IPS-18c (cell line): ENCODE results near the gene ARHGAP26.

Experiments
- H3K4me3 ChIP-seq: 2 replicates; pipeline ENCODE4 v1.7.0; 2013; ENCODE audit warnings: low read depth, mild to moderate bottlenecking, low read length, moderate library complexity; ENCODE audit not compliant: insufficient read depth
- H3K9me3 ChIP-seq: one replicate; pipeline ENCODE4 v1.6.1; 2013; ENCODE audit warnings: mild to moderate bottlenecking, low read length, moderate library complexity; ENCODE audit not compliant: control insufficient read depth, insufficient read depth

Gene ARHGAP26

DNA sequence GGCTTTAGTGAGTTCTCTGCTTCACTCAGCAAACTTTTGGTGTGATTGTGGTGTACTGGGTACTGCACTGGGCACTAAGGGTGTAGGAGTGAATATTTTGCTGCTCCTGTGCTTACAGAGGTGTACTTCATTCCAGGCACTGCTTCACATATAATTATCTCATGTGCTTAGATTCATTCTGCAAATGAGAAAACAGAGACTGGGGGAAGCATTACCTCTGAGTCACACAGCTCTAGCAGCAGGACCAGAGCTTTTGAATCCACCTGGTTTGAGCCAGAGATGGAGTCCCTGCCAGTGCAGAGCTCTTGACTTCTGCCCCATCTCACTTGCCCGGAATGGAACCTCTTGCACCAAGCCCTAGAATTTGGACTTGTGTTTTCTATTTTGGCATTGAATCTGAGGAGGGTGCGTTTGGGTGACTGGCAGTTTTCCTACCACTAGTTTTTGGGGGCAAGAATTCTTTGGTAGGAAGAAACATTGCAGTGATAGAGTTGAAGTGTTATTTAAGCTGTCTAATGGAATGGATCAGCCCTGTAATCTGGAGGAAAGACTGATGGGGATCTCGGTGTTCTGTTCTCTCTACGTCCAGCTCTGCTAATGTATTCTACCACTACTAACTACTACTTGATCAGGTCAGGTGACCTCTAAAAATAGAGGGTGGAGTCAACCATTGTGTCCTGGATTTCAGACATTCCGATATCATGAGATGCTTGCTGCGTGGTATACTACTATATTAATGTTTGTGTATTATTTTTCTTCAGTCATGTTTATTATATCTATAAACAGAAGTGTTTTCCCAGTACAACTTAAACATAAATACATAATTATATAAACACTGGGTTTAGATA is 2.5 kb downstream of the ARHGAP26 start:
- Histone ChIP-seq H3K4me3 (no peak overlapping the region), H3K9me3 (no peaks in the 10 kb centered on the region)

GRCh38 chr5:142777099-142777498 is 6.9 kb downstream of the ARHGAP26 start:
- no peak overlapping the region for H3K4me3 ChIP-seq

DNA sequence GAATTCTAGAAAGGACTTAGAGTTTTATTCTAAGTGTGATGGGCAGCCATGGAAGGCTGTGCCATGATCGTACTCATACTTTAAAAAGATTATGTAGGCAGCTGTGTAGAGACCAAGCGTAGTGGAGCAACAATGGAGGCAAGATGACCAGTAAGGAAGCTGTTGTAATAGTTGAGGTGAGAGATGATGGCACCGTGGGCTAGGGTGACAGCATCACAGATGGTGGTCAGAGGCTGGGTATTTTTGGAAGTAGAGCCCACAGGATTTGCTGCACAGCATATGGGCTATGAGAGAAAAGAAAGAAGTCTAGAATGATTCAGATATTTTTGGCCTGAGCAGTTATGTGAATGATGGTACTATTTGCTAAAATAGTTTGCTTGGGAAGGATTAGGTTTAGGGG is 7.7 kb downstream of the ARHGAP26 start:
- Histone ChIP-seq H3K9me3 (no peaks in the 10 kb centered on the region), H3K4me3 (no peak overlapping the region)

More at GRCh38 chr5:142777099-142777498, 6.9 kb downstream of the ARHGAP26 start:
- no peaks in the 10 kb centered on the region for H3K9me3 ChIP-seq

GRCh38 chr5:142779163-142779840 is 9.1 kb downstream of the ARHGAP26 start:
- H3K9me3 ChIP-seq, result no peaks in the 10 kb centered on the region
- no peak overlapping the region for H3K4me3 ChIP-seq

- no peak overlapping the region for H3K4me3 ChIP-seq
- H3K9me3 ChIP-seq, result no peaks in the 10 kb centered on the region
Observed at GRCh38 chr5:142780871-142781270, 10.7 kb downstream of the ARHGAP26 start.

DNA sequence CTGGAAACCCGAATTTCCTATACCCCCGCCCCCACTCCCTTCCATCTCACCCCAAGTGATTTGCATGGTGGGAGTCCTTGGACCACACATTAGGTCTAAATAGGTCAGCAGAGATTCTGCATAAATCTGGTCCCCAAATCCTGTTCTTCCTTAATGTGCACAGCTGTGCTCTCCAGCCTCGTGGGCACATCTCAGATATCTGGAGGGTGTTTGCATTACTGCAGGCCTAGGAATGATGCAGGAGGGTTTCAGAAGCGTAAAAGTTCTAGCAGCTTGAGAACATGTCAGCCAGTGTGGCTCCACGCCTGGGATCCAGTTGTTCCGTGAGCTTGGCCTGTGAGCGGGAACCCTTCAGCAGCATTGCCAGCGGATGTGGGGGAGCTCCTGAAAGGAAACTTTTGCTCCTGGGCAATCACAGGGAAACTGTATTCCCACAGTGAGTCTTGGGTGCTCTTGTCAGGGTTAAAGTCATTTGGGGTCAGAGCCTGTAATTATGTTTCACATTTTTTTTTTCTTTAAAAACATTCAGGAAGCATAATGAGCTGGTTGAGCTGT is 12.9 kb downstream of the ARHGAP26 start:
- Histone ChIP-seq H3K4me3 (no peak overlapping the region), H3K9me3 (no peaks in the 10 kb centered on the region)

DNA sequence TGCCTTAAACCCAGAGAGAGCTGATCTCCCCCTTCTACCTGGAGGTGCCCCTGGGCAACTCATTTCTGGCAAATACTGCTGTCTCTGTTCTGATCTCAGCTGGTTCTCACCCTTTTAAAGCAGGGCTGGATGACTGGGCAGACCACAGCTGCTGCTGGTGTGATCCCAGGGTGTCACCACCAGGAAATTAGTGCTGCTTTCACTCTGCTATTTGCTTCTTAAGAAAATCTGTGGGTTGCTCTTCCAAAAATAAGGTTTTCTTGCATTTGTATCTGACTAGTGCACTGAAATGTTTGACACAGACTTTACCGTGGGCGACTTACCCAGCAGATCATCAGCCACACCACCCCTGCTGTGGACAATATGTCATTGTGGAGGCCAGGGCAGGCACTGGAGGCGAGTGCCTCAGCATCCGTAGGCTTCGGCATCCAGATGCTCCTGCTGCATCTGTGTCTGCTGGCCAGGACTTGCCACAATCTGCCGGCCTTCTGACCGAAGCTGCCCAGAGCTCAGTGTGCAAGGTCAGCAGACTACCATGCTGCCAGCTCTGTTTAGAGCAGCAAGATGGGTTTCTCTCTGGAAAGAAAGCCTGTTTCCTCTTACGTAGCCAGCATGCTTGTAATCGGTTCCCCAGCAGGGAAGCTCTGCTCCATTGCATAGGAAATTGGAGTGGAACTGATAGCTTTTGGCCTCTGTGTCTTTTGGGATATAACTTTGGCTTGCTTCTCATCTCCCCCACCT is 13.6 kb downstream of the ARHGAP26 start:
- H3K4me3 ChIP-seq, result no peak overlapping the region
- no peaks in the 10 kb centered on the region for H3K9me3 ChIP-seq

GRCh38 chr5:142784401-142784955 is 14.3 kb downstream of the ARHGAP26 start:
- H3K4me3 ChIP-seq, result no peak overlapping the region
- no peaks in the 10 kb centered on the region for H3K9me3 ChIP-seq

DNA sequence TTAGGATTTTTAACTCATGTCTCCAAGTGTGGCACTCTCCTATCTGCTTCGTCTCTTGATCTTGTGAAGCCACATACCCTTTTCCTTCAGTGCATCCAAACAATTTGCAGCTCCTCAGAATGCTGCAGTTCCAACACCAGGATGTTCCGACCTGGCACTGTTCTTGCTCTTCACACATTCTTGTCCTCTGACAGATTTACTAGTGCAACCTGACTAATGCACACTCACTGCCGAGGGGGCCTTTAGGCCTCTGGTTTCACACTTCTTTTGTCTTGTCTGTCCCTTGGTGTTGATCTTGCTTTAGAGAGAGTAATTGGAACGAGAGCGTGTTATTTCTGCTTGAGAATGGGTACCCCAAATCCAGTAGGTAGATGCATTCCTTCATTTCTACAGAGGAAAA is 15.0 kb downstream of the ARHGAP26 start:
- Histone ChIP-seq H3K4me3 (no peak overlapping the region), H3K9me3 (no peaks in the 10 kb centered on the region)

- Histone ChIP-seq H3K9me3 (no peaks in the 10 kb centered on the region), H3K4me3 (no peak overlapping the region)
Observed at GRCh38 chr5:142789206-142789605, 19.0 kb downstream of the ARHGAP26 start.

DNA sequence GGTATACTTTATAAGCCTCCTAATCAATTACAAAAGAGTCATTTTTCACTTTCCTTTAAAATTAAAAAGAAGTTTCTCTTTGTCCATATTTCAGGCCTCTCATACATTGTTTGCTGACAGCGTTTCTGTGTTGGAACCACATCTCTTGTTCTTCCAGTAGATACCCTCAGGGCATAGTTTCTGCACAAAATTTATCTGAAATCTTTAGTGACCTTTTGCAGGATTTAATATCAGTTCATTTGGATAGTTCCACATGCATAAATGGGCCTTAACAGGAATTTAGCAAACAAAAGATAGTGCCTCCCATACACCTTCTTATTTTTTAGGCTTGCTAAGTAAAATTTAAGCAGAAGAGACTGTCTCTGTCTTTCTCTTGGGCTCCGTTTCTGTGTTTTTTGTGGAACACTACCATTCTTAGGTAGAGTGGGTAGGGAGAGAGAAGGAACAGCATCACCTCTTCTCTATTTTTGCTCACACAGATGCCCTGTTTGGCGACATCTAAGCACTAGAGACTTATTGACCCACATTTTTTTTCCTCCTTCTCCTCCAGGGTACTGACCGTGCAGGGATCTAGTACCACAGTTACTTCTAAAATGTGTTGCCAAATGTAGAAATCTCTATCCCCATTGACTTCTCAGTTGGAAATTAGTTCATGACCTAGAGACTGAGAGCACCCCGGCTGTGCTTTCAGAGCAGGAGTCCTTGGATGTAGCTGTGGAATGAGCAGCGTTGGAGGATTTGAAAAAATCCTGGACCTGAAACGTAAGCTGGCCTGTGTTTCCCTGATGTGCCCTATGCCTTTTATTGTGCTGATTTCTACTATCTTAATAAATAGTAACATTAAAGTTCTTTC is 22.1 kb downstream of the ARHGAP26 start:
- Histone ChIP-seq H3K4me3 (no peak overlapping the region), H3K9me3 (no peaks in the 10 kb centered on the region)

GRCh38 chr5:142792865-142793232 is 22.7 kb downstream of the ARHGAP26 start:
- H3K9me3 ChIP-seq, result no peaks in the 10 kb centered on the region
- H3K4me3 ChIP-seq, result no peak overlapping the region

DNA sequence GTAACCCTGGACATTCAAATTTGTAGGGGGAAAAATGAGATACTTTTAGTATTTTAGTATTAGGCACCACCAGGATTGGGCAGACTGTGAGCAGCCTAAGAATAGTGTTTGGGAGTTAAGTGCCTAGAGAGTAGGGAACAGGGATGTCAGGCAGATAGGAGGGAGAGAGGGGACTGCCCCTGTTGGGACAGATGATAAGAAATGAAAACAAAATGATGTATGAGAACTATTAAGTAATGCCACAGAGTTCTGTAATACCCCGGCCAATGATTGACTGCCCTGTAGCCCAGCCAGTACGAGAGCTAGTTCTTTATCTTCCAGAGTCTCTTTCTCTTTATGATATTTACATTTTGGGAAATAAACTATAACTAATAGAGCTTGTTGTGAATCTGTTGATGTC is 24.4 kb downstream of the ARHGAP26 start:
- Histone ChIP-seq H3K4me3 (no peak overlapping the region), H3K9me3 (no peaks in the 10 kb centered on the region)

- Histone ChIP-seq H3K4me3 (no peak overlapping the region), H3K9me3 (no peaks in the 10 kb centered on the region)
Observed at GRCh38 chr5:142795251-142795650, 25.1 kb downstream of the ARHGAP26 start.

- H3K4me3 ChIP-seq, result no peak overlapping the region
Observed at GRCh38 chr5:142796492-142797109, 26.4 kb downstream of the ARHGAP26 start.

DNA sequence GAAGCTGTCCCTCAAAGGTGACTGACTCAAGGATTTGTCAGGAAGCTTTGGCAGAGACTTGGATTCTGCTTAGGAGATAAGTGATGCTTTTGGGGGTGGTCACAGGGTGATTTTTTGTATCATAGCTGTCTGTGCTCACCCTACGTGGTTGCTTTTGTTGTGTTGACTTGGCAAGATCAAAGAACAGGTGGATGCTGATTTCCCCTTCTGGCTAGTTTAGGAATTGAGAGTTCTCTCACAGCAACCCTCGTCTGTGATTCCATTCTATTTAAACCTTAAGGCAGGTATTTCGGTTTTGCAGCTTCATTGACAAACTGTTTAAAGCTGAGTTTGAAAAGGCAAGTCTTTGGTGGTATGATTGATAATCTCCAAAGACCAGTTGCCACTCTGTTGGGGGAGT is 27.2 kb downstream of the ARHGAP26 start:
- Histone ChIP-seq H3K4me3 (no peak overlapping the region), H3K9me3 (no peaks in the 10 kb centered on the region)

More at GRCh38 chr5:142796492-142797109, 26.4 kb downstream of the ARHGAP26 start:
- no peaks in the 10 kb centered on the region for H3K9me3 ChIP-seq
